Endodermal cell (in vitro differentiated cells): Measurements from ENCODE around the gene FAM163A. TPM values are rescaled to one million over a fixed set of nuclear protein-coding genes. Genes with fewer than 3 reads are reported as not detected.

Experiments
- DNase-seq: peaks from one replicate; pipeline ENCODE4 v3.0.0-alpha.2; 2017
- H3K27ac ChIP-seq: 2 replicates; pipeline ENCODE4 v1.5.1; 2013; ENCODE audit warnings: mild to moderate bottlenecking, low read depth, low read length, moderate library complexity
- H3K27me3 ChIP-seq: 2 replicates; pipeline ENCODE4 v1.6.1; 2013; ENCODE audit warnings: mild to moderate bottlenecking, low read length, moderate library complexity; ENCODE audit not compliant: insufficient read depth, control insufficient read depth, poor library complexity, severe bottlenecking
- H3K36me3 ChIP-seq: 2 replicates; pipeline ENCODE4 v1.7.0; 2013; ENCODE audit warnings: mild to moderate bottlenecking, low read length, moderate library complexity; ENCODE audit not compliant: control insufficient read depth, insufficient read depth
- H3K4me1 ChIP-seq: one replicate; pipeline ENCODE4 v1.7.0; 2013; ENCODE audit warnings: low read length; ENCODE audit not compliant: control insufficient read depth, insufficient read depth
- H3K4me3 ChIP-seq: 2 replicates; pipeline ENCODE4 v1.5.1; 2013; ENCODE audit warnings: mild to moderate bottlenecking, low read length, moderate library complexity
- H3K9ac ChIP-seq: 2 replicates; pipeline ENCODE4 v1.6.1; 2013; ENCODE audit warnings: mild to moderate bottlenecking, low read length, moderate library complexity; ENCODE audit not compliant: poor library complexity, severe bottlenecking; ENCODE audit errors: extremely low read depth
- H3K9me3 ChIP-seq: 2 replicates; pipeline ENCODE4 v1.6.1; 2013; ENCODE audit warnings: mild to moderate bottlenecking, low read length, moderate library complexity; ENCODE audit not compliant: control insufficient read depth
- H3K27ac Mint-ChIP-seq: 2 replicates; pipeline ENCODE4 v1.8.0; 2020; ENCODE audit warnings: mixed read lengths
- H3K27me3 Mint-ChIP-seq: 2 replicates; pipeline ENCODE4 v1.8.0; 2021; ENCODE audit warnings: mild to moderate bottlenecking, mixed read lengths; ENCODE audit not compliant: insufficient read depth
- H3K36me3 Mint-ChIP-seq: 2 replicates; pipeline ENCODE4 v1.8.0; 2020; ENCODE audit warnings: low read depth, mixed read lengths
- H3K4me1 Mint-ChIP-seq: 2 replicates; pipeline ENCODE4 v1.8.0; 2020; ENCODE audit warnings: mixed read lengths
- H3K4me3 Mint-ChIP-seq: 2 replicates; pipeline ENCODE4 v1.8.0; 2020; ENCODE audit warnings: mild to moderate bottlenecking, moderate library complexity, mixed read lengths
- H3K9me3 Mint-ChIP-seq: 2 replicates; pipeline ENCODE4 v1.8.0; 2020; ENCODE audit warnings: mild to moderate bottlenecking, mixed read lengths
- WGBS, 2 experiments: methylation state at CpG; one replicate each; pipeline versions ENCODE4 v1.1.5 to v1.1.7; 2013; ENCODE audit warnings: missing lambda C conversion rate in 2 of 2, mixed read lengths in 1 of 2; ENCODE audit not compliant: insufficient coverage in 1 of 2, insufficient read length in 1 of 2; 5-methylcytosine and 5-hydroxymethylcytosine counted together
- total RNA-seq, 2 donors: library from RNA; stranded (reverse); fragmentation: NEBNext Ultra II Directional in 1 of 2; extraction: Animal tissue kit (Norgen Biotek cat#: 25700) in 1 of 2; gene quantifications; 2 replicates in 1 of 2; 3 replicates in 1 of 2; pipeline ENCODE4 v1.2.1, GENCODE V29; 2021
- TF ChIP-seq, protein P1 (sequence below): fragments of 200-600 bp; sonication (generic); conservative IDR thresholded peaks from 2 replicates; pipeline ENCODE4 v1.5.0; 2021; ENCODE audit warnings: antibody characterized with exemption, mild to moderate bottlenecking

Gene FAM163A
- total RNA-seq, 2 donors from 2014 or later: not detected

DNA sequence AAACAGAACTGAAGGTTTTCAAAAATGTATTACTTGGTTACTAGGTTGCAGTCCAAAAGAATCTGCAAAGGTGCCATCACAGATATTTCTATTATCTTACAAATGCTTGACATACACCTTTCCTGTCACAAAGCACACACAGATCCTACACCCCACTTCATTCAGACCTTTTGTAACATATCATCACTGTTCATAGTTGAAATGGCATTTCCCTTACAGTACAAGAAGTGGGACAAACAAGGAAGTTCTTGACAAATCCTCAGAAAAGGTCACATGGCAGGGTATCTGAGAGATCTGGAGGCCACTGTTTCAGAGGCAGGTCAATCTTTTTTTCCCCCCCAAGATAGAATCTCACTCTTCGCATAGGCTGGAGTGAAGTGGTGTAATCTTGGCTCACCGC is 113.2 kb downstream of the FAM163A start:
- Mint-ChIP-seq H3K36me3 (peaks cover 14% of the 10 kb centered on the region), H3K9me3 (no peaks in the 10 kb centered on the region), H3K27ac (no peak overlapping the region), H3K4me3 (no peak overlapping the region), H3K4me1 (no peaks in the 10 kb centered on the region), H3K27me3 (no peaks in the 10 kb centered on the region)
- no peaks in the 10 kb centered on the region for H3K4me1 ChIP-seq
- TF ChIP-seq, protein P1, sequence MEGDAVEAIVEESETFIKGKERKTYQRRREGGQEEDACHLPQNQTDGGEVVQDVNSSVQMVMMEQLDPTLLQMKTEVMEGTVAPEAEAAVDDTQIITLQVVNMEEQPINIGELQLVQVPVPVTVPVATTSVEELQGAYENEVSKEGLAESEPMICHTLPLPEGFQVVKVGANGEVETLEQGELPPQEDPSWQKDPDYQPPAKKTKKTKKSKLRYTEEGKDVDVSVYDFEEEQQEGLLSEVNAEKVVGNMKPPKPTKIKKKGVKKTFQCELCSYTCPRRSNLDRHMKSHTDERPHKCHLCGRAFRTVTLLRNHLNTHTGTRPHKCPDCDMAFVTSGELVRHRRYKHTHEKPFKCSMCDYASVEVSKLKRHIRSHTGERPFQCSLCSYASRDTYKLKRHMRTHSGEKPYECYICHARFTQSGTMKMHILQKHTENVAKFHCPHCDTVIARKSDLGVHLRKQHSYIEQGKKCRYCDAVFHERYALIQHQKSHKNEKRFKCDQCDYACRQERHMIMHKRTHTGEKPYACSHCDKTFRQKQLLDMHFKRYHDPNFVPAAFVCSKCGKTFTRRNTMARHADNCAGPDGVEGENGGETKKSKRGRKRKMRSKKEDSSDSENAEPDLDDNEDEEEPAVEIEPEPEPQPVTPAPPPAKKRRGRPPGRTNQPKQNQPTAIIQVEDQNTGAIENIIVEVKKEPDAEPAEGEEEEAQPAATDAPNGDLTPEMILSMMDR: no peak
- no peak overlapping the region for H3K9ac ChIP-seq
- H3K4me3 ChIP-seq: no peak overlapping the region
- no peaks in the 10 kb centered on the region for H3K27me3 ChIP-seq
- DNase-seq: no peak
- H3K9me3 ChIP-seq: no peaks in the 10 kb centered on the region
- H3K36me3 ChIP-seq: peaks cover 35% of the 10 kb centered on the region
- WGBS, 2 experiments: 92 to 98% methylated on average over 2 of the region's 2 CpGs
- no peak overlapping the region for H3K27ac ChIP-seq

DNA sequence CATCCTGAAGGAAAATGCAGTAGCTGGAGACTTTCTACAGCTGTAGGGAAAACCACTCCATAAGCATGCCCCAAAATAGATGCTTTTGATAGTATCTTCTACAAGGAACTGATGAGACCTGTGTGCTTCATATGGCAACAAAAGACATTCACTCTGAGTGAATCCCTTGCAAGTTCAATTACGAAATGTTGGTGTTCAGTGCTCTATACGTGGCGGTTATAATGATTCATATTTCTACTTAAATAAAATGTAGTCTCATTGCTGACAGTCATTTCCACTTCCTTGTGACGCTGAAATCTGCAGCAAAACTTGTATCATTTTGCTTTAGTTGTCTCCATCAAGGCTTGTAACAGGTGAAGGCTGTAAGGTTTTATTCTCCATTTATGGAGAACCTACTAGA is 113.9 kb downstream of the FAM163A start:
- no peak overlapping the region for H3K27ac ChIP-seq
- no peak overlapping the region for H3K9ac ChIP-seq
- 91% methylated on average over 4 of the region's 4 CpGs; no CpG with 5 or more reads in 1 of the 2 experiments for WGBS, 2 experiments
- H3K4me3 ChIP-seq: no peak overlapping the region
- no peak for DNase-seq
- peaks cover 12% of the 10 kb centered on the region for H3K36me3 Mint-ChIP-seq
- H3K9me3 ChIP-seq: no peaks in the 10 kb centered on the region
- no peak overlapping the region for H3K4me3 Mint-ChIP-seq
- no peaks in the 10 kb centered on the region for H3K4me1 Mint-ChIP-seq
- H3K27me3 ChIP-seq: no peaks in the 10 kb centered on the region
- H3K27ac Mint-ChIP-seq: no peak overlapping the region
- H3K36me3 ChIP-seq: peaks cover 36% of the 10 kb centered on the region
- no peaks in the 10 kb centered on the region for H3K9me3 Mint-ChIP-seq
- TF ChIP-seq, protein P1: no peak
- H3K27me3 Mint-ChIP-seq: no peaks in the 10 kb centered on the region
- no peaks in the 10 kb centered on the region for H3K4me1 ChIP-seq

DNA sequence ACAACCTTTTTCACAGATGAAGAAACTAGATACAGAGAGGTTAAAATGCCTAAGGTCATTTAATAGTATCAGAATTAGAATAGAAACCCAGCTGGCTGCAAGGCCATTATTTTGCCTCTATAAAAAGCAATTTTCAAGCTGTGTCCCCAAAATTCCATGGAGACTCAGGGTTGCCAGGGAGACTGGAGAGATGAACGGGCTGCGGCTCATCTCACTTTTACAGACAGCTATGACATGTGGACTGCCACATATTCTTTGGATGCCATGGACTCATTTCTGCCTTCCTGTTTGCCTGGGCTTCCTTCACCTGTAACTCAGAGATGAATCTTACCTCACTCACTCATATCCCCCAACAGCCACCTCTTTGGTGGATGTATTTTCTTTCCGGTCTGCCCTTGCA is 117.6 kb downstream of the FAM163A start:
- WGBS, 2 experiments: 96% methylated on average over 3 of the region's 3 CpGs; no CpG with 5 or more reads in 1 of the 2 experiments
- Mint-ChIP-seq H3K4me3 (no peak overlapping the region), H3K4me1 (no peaks in the 10 kb centered on the region), H3K27ac (no peak overlapping the region), H3K36me3 (peaks cover 36% of the 10 kb centered on the region), H3K9me3 (no peaks in the 10 kb centered on the region), H3K27me3 (no peaks in the 10 kb centered on the region)
- Histone ChIP-seq H3K9me3 (no peaks in the 10 kb centered on the region), H3K9ac (no peak overlapping the region), H3K36me3 (peaks cover 60% of the 10 kb centered on the region), H3K27me3 (no peaks in the 10 kb centered on the region), H3K4me1 (no peaks in the 10 kb centered on the region), H3K27ac (no peak overlapping the region), H3K4me3 (no peak overlapping the region)
- TF ChIP-seq, protein P1: no peak
- DNase-seq: no peak
